SU-DHL-6 (cell line): ENCODE data around the gene SYT7.

Source experiments
- EZH2phosphoT487 ChIP-seq: fragments of 200-600 bp; sonication (generic), shearing (Covaris generic); conservative IDR thresholded peaks from 2 replicates; pipeline ENCODE4 v1.6.1; 2018; ENCODE audit warnings: mild to moderate bottlenecking, antibody characterized with exemption, low read length, moderate library complexity, mixed read lengths
- TF ChIP-seq, protein P1 (sequence below): fragments of 200-600 bp; sonication (generic); IDR thresholded peaks from one replicate; pipeline ENCODE4 v1.5.1; 2017; ENCODE audit warnings: antibody characterized with exemption, mild to moderate bottlenecking, low read length, moderate library complexity; ENCODE audit not compliant: insufficient read depth, poor library complexity, severe bottlenecking

DNA sequence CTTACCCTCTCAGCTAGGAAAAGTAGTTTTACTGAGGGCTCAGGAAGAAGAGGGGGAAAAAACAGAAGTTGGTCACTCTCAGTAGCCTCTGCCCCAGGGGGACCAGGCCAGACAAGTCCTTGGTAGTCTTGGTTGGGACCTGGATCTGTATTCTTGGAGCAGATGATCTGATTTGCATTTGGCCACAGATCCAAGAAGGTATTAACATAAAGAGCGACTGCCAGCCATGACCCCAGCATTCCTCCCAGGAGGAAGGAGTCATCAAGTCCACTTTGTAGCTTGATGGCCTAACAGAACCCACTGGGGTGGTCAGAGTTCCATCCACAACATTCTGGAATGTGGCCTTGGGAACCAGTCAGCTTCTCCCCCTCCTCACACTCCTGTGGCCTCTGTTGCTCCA is 78.4 kb downstream of the SYT7 start:
- TF ChIP-seq, protein P1, sequence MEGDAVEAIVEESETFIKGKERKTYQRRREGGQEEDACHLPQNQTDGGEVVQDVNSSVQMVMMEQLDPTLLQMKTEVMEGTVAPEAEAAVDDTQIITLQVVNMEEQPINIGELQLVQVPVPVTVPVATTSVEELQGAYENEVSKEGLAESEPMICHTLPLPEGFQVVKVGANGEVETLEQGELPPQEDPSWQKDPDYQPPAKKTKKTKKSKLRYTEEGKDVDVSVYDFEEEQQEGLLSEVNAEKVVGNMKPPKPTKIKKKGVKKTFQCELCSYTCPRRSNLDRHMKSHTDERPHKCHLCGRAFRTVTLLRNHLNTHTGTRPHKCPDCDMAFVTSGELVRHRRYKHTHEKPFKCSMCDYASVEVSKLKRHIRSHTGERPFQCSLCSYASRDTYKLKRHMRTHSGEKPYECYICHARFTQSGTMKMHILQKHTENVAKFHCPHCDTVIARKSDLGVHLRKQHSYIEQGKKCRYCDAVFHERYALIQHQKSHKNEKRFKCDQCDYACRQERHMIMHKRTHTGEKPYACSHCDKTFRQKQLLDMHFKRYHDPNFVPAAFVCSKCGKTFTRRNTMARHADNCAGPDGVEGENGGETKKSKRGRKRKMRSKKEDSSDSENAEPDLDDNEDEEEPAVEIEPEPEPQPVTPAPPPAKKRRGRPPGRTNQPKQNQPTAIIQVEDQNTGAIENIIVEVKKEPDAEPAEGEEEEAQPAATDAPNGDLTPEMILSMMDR = no peak
- no peak for TF ChIP-seq EZH2phosphoT487
